ENCODE data around the gene SOCS2. TPM values are rescaled to one million over a fixed set of nuclear protein-coding genes. Genes with fewer than 3 reads are reported as not detected.

The SOCS2 gene
- total and polyA plus RNA-seq, 2 donors (not counting 3 experiments of a cell fraction or from before 2014, with no cell fraction given): 2.4 to 5.6 TPM

DNA sequence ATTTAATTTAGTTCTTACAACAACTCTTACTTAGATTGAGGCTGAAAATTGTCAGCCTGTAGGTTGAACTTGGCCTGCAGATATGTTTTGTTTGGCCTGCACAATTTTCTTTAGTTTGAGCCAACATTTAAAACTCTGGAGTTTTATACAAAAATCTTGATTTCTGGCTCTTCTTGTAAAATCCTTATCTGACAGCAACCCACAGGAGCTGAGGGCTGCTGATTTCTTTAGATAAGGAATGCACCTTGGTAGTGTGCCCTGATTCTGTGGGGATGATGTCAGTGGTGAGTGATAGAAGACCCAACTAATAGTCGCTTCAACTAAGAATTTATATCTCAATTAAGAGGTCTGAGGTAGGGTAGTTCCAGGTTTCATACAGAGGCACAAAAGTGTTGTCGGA, 49.5 kb downstream of the SOCS2 start:
- FAIRE-seq (no peak), DNase-seq (ENCODE audit: low read depth, low spot score) (no peak)
- H3K27ac ChIP-seq (ENCODE audit: insufficient read depth, low read depth, low read length): no peak overlapping the region
- BruUV-seq (replicated peaks): no TSS peak
- H3K36me3 ChIP-seq (ENCODE audit: control insufficient read depth in 2 of 2, extremely low read depth in 1 of 2, insufficient read depth in 2 of 2, low read length in 2 of 2): no peaks in the 10 kb centered on the region
- ChIA-PET CTCF (no interaction called here), POLR2A (interaction anchor here (0.5 kb wide), 1 partner anchor 160 kb away, joined by 3 read pairs; no protein-coding TSS in a partner anchor)
- H3K4me2 ChIP-seq (ENCODE audit: insufficient read depth, low read length): no peak overlapping the region
- H3K4me3 ChIP-seq (replicated peaks in 1 of 3; ENCODE audit: insufficient read depth in 1 of 3, low read depth in 1 of 3, low read length in 3 of 3): no peak overlapping the region
- H3K79me2 ChIP-seq (ENCODE audit: control insufficient read depth, insufficient read depth, low read length): no peaks in the 10 kb centered on the region
- no peaks in the 10 kb centered on the region for H3K9me3 ChIP-seq (replicated peaks; ENCODE audit: control insufficient read depth, insufficient read depth, low read length)
- peaks cover 9% of the 10 kb centered on the region for H3K4me1 ChIP-seq (ENCODE audit: control insufficient read depth, extremely low read depth, insufficient read depth, low read length)
- TF ChIP-seq CTCF (IDR thresholded peaks at IDR 0.05; ENCODE audit: extremely low read depth in 1 of 2, insufficient read depth in 1 of 2, low read depth in 1 of 2, low read length in 2 of 2) (no peak), JUN (IDR thresholded peaks at IDR 0.05; ENCODE audit: borderline replicate concordance, insufficient read depth, insufficient read length, low read depth) (no peak), MYC (IDR thresholded peaks at IDR 0.05; ENCODE audit: low read depth, low read length) (no peak), GATA2 (IDR thresholded peaks at IDR 0.05; ENCODE audit: insufficient read depth, insufficient read length, low read depth, low read length) (no peak), POLR2A (IDR thresholded peaks at IDR 0.05; ENCODE audit: low read depth, low read length) (no peak), FOS (IDR thresholded peaks at IDR 0.05; ENCODE audit: borderline replicate concordance, insufficient read depth, low read length) (no peak), POLR2AphosphoS5 (IDR thresholded peaks at IDR 0.05; ENCODE audit: insufficient read depth, low read depth, low read length) (no peak), EZH2 (IDR thresholded peaks at IDR 0.05; ENCODE audit: borderline replicate concordance, low read depth, low read length, severe bottlenecking) (no peak), MAX (IDR thresholded peaks at IDR 0.05; ENCODE audit: insufficient read depth, insufficient read length) (no peak)
- H4K20me1 ChIP-seq (replicated peaks; ENCODE audit: control insufficient read depth, extremely low read depth, insufficient read depth, low read length): no peaks in the 10 kb centered on the region
- intact Hi-C loops (cut with micrococcal nuclease) (no loop called here), dilution Hi-C loops (cut with MboI; ENCODE audit: extremely low pct_ligation_motif_present, low sequenced_read_pairs) (no loop called here)
- H3K9ac ChIP-seq (replicated peaks; ENCODE audit: extremely low read depth, insufficient read depth, low read length): no peak overlapping the region
- H3K27me3 ChIP-seq (ENCODE audit: control insufficient read depth in 2 of 2, insufficient read depth in 2 of 2, low read length in 2 of 2): no peaks in the 10 kb centered on the region
- no peak overlapping the region for H2AFZ ChIP-seq (ENCODE audit: low read depth, low read length)
- no peaks in the 10 kb centered on the region for H3K9me1 ChIP-seq (replicated peaks; ENCODE audit: control insufficient read depth, extremely low read depth, insufficient read depth, low read length)

Measured in endothelial cell of umbilical vein (primary cell).